Femur (tissue), 1 donor: ENCODE results near the gene TMEM30B.
A peak's percentile ranks its signal among the peaks of the same experiment; 100 is the strongest.
"Not testable (repeated sequence)": the region's sequence is repeated elsewhere in the genome, so short reads cannot be mapped to it uniquely, and the experiment has no call there.

Source experiments
- DNase-seq: peaks from one replicate; pipeline ENCODE4 v3.0.0-alpha.2; 2017

The TMEM30B gene

GRCh38 chr14:61264010-61264571 lies 17.0 kb downstream of the TMEM30B start:
- DNase-seq = no peak

GRCh38 chr14:61262082-61262481 lies 19.1 kb downstream of the TMEM30B start:
- DNase-seq = no peak

DNA sequence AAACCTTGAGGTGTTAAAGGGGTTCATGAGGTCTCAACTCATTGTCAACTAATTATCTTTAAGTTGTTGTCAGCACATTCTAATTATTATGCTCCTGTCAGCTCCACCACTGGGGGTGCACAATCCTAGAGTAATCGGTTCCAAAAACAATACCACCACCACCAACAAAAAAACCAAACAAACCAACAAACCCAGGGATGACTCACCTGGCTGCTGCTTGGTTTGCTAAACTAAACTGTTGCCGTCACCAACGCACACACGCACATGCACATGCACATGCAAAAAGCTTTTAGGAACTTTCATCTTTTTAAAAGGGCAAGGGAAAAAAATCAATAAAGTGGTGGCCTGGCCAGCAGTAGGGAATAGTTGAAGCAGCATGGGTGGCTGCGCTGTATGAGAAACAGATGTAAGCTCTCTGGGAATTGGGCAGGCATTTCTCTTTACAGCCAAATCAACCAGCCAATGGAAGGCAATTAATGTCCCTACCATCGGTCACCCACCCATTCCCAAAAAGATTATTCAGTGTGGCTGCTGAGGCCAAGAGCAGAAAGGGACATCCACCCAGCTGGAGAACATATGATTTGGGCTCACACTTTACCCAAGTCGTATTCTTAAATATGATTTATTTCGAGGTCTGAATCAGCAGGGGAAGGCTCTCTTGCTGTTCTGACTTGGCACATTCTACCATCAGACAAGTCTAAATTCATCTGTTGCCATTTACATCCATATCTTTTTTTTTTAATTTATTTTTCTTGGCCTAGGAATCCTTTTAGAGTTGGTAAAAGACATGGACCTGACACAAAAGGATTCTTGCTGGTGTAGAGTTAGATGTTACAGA lies 20.0 kb downstream of the TMEM30B start:
- DNase-seq = no peak

GRCh38 chr14:61258985-61259384 lies 22.2 kb downstream of the TMEM30B start:
- DNase-seq = no peak

DNA sequence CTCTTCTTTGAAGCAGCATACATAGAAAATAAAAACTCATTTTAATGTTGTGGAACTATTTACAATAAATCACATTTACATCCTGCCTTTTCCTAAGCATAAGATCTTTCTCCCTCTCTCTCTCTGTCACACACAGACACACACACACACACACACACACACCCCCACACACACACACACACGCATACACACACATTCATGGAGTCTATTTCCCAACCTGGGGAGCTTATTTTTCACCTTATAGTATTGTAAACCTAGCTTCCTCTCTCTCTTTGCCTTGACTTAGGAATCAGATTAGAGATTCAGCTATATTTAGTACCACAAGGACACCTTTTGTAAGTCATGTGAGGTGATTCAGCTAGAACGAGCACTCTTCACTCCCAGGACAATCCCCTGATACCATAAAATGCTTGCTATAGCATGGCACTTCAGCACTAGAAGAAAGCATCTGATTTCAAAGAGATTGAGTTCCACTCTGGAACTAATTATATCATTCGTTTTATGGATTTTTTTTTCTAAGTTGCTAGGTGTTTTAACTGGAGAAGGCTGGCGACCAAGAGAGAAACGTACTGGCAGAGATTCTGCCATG lies 23.6 kb downstream of the TMEM30B start:
- DNase-seq = no peak

GRCh38 chr14:61256826-61257468 lies 24.2 kb downstream of the TMEM30B start:
- no peak for DNase-seq

DNA sequence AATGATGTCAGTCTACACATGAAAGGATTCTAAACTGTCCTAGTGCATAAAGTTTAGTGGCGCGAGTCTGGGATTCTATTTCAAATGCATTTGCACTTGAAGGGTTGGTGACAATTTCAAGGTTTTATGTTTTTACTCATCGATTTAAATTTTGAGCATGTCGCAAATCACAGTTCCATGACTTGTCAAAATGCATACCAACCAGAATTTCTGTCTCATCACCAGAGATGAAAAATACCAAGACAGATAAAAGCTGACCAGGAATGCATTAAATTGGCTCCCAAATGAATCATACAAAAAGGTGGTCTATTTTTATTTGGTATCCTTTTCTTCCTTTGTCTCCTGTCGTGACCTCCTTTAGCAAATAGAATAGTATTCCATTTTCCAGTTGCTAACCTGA lies 25.2 kb downstream of the TMEM30B start:
- DNase-seq = no peak

DNA sequence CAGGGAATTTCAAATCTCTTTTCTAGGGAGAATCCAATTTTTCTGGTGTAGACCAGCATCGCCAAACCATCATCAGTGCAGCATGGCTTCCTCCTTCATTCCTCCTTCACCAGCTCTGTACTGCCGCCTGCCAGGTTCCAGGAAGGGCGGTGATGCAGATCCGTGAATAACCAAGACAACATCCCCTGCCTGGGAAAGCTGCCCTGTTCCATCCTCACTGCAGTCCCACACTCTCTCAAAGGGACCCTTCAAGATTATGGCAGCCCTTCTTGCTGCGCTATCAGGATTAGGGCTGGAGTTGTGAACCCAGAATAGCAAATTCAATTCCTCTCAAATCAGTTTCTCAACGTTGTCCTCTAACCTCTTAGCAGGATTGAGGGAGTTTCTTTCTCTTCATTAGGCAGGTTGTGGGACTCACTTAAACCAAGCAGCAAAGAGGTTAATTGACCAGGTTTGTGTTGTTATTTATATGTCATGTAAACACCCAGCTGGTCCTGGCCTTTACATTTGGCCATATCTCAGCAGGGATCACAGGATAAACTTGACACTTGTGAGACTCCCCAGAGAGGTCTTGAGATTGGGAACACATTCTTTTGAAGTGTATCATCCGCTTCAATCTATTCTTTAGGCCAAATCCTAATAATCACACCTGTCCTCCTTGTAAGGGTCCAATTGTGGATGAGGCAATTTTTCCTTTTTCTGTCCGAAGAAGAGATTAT lies 26.2 kb downstream of the TMEM30B start:
- no peak for DNase-seq

DNA sequence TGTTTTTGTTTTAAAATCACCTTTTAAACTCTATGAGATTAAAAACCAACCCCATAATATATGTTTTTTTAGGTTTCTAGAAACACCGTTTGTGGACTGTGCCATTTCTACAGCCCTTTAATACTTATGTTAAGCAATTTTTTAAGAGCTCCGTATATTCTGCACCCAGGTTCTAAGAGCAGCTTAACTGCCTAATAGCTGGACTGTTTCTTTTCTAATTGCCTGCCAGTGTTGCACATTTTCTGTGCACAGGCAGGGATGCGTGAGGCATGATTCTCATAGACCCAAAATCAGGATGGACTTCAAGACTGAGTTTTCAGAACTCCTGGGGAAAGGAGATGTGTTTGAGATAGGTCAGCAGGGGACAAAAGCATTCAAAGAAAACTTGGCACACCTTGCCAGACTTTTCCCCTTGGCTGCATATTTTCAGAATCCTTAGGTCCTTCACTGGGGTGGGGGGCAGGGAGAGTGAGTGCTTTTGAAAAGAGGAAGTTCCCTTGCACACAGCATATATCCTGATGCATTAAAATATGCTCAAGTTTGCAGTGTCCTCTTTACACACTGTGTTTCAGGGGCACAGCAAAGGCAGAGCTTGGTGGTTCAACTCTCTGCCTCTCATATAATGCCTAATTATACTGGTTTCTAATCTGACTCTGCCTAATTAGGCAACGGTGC lies 27.9 kb downstream of the TMEM30B start:
- DNase-seq = no peak

- DNase-seq = peak; percentile 91
These were observed 28.6 kb downstream of the TMEM30B start for GRCh38 chr14:61252369-61253063.

GRCh38 chr14:61250063-61250462 lies 31.1 kb downstream of the TMEM30B start:
- DNase-seq = no peak

- DNase-seq = no peak
These were observed 33.2 kb downstream of the TMEM30B start for GRCh38 chr14:61247935-61248334.

- DNase-seq = no peak
These were observed 34.4 kb downstream of the TMEM30B start for GRCh38 chr14:61246721-61247120.

- DNase-seq = no peak
These were observed 37.1 kb downstream of the TMEM30B start for GRCh38 chr14:61244009-61244408.

- no peak for DNase-seq
These were observed 40.9 kb downstream of the TMEM30B start for GRCh38 chr14:61240206-61240605.

DNA sequence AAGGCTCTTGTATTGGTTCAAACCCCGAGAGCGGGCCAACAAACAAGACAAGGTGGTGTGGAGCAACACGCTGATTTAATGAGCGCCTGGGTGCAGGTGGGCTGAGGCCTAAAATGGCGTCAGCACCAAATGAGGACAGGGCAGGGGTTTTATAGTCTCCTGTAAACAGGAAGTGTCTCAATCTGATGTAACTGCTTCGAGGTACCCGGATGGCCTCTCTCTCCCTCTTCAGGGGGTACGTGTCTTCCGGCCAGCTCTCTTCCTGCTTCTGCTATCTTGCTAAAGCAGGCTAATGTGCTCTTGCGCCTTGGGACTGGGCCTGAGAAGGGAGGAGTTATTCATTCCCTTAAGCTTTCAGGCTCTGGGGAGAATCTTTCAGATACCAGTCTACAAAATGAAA lies 41.9 kb downstream of the TMEM30B start:
- not testable (repeated sequence) for DNase-seq

DNA sequence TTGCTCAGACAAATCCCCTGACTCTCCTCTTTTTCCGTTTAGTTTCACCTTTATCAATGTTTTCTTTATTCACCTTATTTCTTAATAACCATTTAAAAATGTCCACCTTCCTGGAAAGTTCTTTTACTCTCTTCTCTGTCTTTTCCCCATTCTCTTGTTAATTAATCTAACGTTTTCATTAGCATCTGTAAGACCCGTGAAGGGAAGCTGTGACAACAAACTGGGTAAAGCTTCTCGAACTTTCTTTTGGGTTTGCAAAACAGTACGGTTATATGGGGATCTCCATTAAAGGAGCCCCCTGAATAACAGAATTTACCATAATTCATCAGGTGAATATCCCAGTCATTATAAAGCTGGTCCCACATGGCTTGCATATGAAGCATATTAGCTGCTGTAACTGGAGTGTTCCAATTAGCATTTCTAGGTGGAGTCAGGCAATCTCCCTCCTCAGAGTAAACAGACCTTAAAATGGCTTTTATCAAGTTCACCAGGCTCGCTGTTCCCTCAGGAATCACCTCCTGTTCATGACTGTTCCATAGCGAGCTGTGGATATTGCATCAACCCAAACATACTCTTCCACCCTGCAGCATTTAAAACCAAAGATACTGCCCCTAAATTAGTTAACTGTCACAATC lies 42.4 kb downstream of the TMEM30B start:
- no peak for DNase-seq

- DNase-seq = no peak
These were observed 46.8 kb downstream of the TMEM30B start for GRCh38 chr14:61234215-61234916.

DNA sequence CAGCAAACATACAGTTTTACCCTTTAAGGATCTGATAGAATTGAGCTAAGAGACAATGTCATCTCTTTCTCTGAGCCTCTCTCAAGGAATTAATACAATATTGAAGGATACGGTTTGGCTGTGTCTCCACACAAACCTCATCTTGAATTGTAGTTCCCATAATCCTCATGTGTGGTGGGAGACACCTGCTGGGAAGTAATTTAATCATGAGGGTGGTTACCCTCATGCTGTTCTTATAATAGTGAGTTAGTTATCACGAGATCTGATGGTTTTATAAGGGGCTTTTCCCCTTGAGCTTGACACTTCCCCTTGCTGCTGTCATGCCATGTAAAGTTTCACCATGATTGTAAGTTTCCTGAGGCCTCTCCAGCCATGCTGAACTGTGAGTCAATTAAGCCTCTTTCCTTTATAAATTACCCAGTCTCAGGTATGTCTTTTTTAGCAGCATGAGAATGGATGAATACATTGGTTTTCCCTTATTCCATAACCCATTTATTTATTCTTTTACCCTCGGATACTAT lies 47.6 kb downstream of the TMEM30B start:
- DNase-seq = no peak

DNA sequence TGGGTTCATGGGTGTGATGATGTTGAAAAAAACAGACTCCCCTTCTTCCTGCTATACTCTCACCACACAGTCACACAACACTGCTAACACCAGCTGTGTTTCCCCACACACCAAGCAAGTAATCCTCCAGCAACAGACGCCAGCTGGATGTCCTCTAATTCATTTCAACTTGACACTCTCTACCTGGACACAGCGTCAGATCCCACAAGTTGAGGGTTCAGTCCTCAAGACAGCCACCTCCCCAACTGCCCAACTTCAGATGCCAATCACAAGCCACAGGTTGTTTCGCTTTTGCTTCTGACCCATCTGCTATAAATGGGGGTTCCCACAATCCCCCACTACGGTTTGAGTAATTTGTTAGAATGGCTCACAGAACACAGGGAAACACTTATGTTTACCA lies 49.3 kb downstream of the TMEM30B start:
- DNase-seq = no peak
